GM19438 (cell line): Measurements from ENCODE around the gene PLA2G4F.

Experiments
- ATAC-seq: cut with Tn5 transposase; IDR thresholded peaks from one replicate; pipeline ENCODE4 v1.9.1; 2021; ENCODE audit warnings: low read depth; ENCODE audit not compliant: unreplicated experiment

Gene PLA2G4F

GRCh38 chr15:42156243-42156922 lies at the start of gene PLA2G4F:
PLA2G4F (minus strand) TSS chr15:42156636; CDS start chr15:42156549, 87 bp downstream.
- ATAC-seq, result no peak

- no peak for ATAC-seq
Measured at GRCh38 chr15:42203891-42204290, 47.5 kb upstream of the PLA2G4F start.

- no peak for ATAC-seq
Measured at GRCh38 chr15:42202653-42203052, 46.2 kb upstream of the PLA2G4F start.

GRCh38 chr15:42201801-42202200 lies 45.4 kb upstream of the PLA2G4F start:
- ATAC-seq, result no peak

GRCh38 chr15:42199126-42199525 lies 42.7 kb upstream of the PLA2G4F start:
- ATAC-seq, result no peak

GRCh38 chr15:42198516-42198915 lies 42.1 kb upstream of the PLA2G4F start:
- no peak for ATAC-seq

GRCh38 chr15:42194513-42194912 lies 38.1 kb upstream of the PLA2G4F start:
- no peak for ATAC-seq

- ATAC-seq, result no peak
Measured at GRCh38 chr15:42193383-42193782, 36.9 kb upstream of the PLA2G4F start.

GRCh38 chr15:42191610-42192346 lies 35.3 kb upstream of the PLA2G4F start:
- ATAC-seq, result no peak

- ATAC-seq, result no peak
Measured at GRCh38 chr15:42190370-42190769, 33.9 kb upstream of the PLA2G4F start.

- ATAC-seq, result no peak
Measured at GRCh38 chr15:42185801-42186200, 29.4 kb upstream of the PLA2G4F start.

- ATAC-seq, result no peak
Measured at GRCh38 chr15:42184736-42185135, 28.3 kb upstream of the PLA2G4F start.

- no peak for ATAC-seq
Measured at GRCh38 chr15:42184296-42184695, 27.9 kb upstream of the PLA2G4F start.

- no peak for ATAC-seq
Measured at GRCh38 chr15:42182961-42183360, 26.5 kb upstream of the PLA2G4F start.

- ATAC-seq, result no peak
Measured at GRCh38 chr15:42182328-42182886, 26.0 kb upstream of the PLA2G4F start.

GRCh38 chr15:42178056-42178455 lies 21.6 kb upstream of the PLA2G4F start:
- no peak for ATAC-seq

GRCh38 chr15:42175671-42176070 lies 19.2 kb upstream of the PLA2G4F start:
- ATAC-seq, result no peak

- no peak for ATAC-seq
Measured at GRCh38 chr15:42172475-42172874, 16.0 kb upstream of the PLA2G4F start.

GRCh38 chr15:42171795-42172194 lies 15.4 kb upstream of the PLA2G4F start:
- no peak for ATAC-seq

- ATAC-seq, result no peak
Measured at GRCh38 chr15:42171122-42171521, 14.7 kb upstream of the PLA2G4F start.

- ATAC-seq, result no peak
Measured at GRCh38 chr15:42166225-42166940, 9.9 kb upstream of the PLA2G4F start.
